GM12878 (cell line): Measurements from ENCODE around the gene PRDX3. TPM values are rescaled to one million over a fixed set of nuclear protein-coding genes. Genes with fewer than 3 reads are reported as not detected.

Experiments used
- ATF7 ChIP-seq: fragments of 450-650 bp; IDR thresholded peaks from 2 replicates; pipeline ENCODE4 v1.6.1; 2016; ENCODE audit warnings: low read depth, mild to moderate bottlenecking
- BHLHE40 ChIP-seq, 2 experiments: fragments of 450-650 bp in 1 of 2; IDR thresholded peaks; 2 replicates each; pipeline ENCODE4 v1.6.1; 2011 to 2017; ENCODE audit warnings: low read depth in 2 of 2, borderline replicate concordance in 1 of 2, improper control_type of control experiment in 1 of 2, low read length in 1 of 2, mild to moderate bottlenecking in 1 of 2
- CHD4 ChIP-seq: fragments of 200-600 bp; sonication (generic); IDR thresholded peaks from 2 replicates; pipeline ENCODE4 v1.6.1; 2016; ENCODE audit warnings: mild to moderate bottlenecking
- DPF2 ChIP-seq: fragments of 450-650 bp; IDR thresholded peaks from 2 replicates; pipeline ENCODE4 v1.6.1; 2017; ENCODE audit warnings: mild to moderate bottlenecking
- FOS ChIP-seq: IDR thresholded peaks from 3 replicates; pipeline ENCODE4 v1.6.1; 2011; ENCODE audit warnings: borderline replicate concordance; ENCODE audit not compliant: insufficient read length; ENCODE audit errors: extremely low read depth
- IKZF2 ChIP-seq, 2 experiments: fragments of 450-650 bp; IDR thresholded peaks; 2 replicates each; pipeline ENCODE4 v1.6.1; 2017; ENCODE audit warnings: mild to moderate bottlenecking in 2 of 2, moderate library complexity in 2 of 2
- KAT2A ChIP-seq: conservative IDR thresholded peaks from 2 replicates; pipeline ENCODE4 v1.6.1; 2011; ENCODE audit warnings: low read depth, low read length; ENCODE audit not compliant: control insufficient read depth
- NBN ChIP-seq: fragments of 450-650 bp; IDR thresholded peaks from 2 replicates; pipeline ENCODE4 v1.6.1; 2016
- PAX8 ChIP-seq: fragments of 450-650 bp; IDR thresholded peaks from 2 replicates; pipeline ENCODE4 v1.6.1; 2017; ENCODE audit warnings: mild to moderate bottlenecking, moderate library complexity
- POLR2A ChIP-seq: IDR thresholded peaks from 2 replicates; pipeline ENCODE4 v1.6.1; 2011; ENCODE audit warnings: low read depth, mild to moderate bottlenecking, low read length
- POU2F2 ChIP-seq: IDR thresholded peaks from 3 replicates; pipeline ENCODE4 v1.6.1; 2011; ENCODE audit warnings: low read depth, mild to moderate bottlenecking, low read length, borderline replicate concordance
- RAD21 ChIP-seq: IDR thresholded peaks from 2 replicates; pipeline ENCODE4 v1.6.1; 2011; ENCODE audit warnings: mild to moderate bottlenecking, low read depth, low read length, moderate library complexity; ENCODE audit not compliant: insufficient read depth
- RAD51 ChIP-seq: fragments of 450-650 bp; IDR thresholded peaks from 2 replicates; pipeline ENCODE4 v1.6.1; 2016; ENCODE audit warnings: moderate library complexity, mild to moderate bottlenecking, inconsistent platforms
- RB1 ChIP-seq: fragments of 450-650 bp; formaldehyde crosslinking; IDR thresholded peaks from 2 replicates; pipeline ENCODE4 v1.6.1; 2017; ENCODE audit warnings: mild to moderate bottlenecking, borderline replicate concordance
- RFX5 ChIP-seq: IDR thresholded peaks from 2 replicates; pipeline ENCODE4 v1.6.1; 2011; ENCODE audit warnings: low read depth, low read length, improper control_type of control experiment
- ZNF384 ChIP-seq: IDR thresholded peaks from 2 replicates; pipeline ENCODE4 v1.6.1; 2012; ENCODE audit warnings: low read depth, mild to moderate bottlenecking, low read length, improper control_type of control experiment, borderline replicate concordance
- polyA plus RNA-seq, 11 experiments: library from polyadenylated mRNA; depleted of rRNA in 4 of 11; unstranded in 6 of 11; stranded (reverse) in 5 of 11; fragments of >200 nt; fragmentation: Nextera tagmentation in 4 of 11; fragmentation: Illumina TruSeq in 1 of 11; extraction: Ambion mirVana in 4 of 11; extraction: Trizol in 1 of 11; gene quantifications; 1 replicate in 1 of 11; 2 replicates in 10 of 11; pipeline versions ENCODE4 v1.2.1 to v1.2.3, GENCODE V29; 2011 to 2016; ENCODE audit warnings: inconsistent platforms in 2 of 11, missing spikeins in 2 of 11, low read depth in 1 of 11
- total RNA-seq, 4 experiments: library from RNA; depleted of rRNA in 3 of 4; stranded (reverse); fragments of >200 nt in 3 of 4; fragmentation: Illumina TruSeq in 1 of 4; extraction: Trizol in 1 of 4; gene quantifications; 2 replicates each; pipeline versions ENCODE4 v1.2.1 to v1.2.3, GENCODE V29; 2013 to 2021
- TF ChIP-seq, protein P1 (sequence below): fragments of 150-350 bp; IDR thresholded peaks from 2 replicates; pipeline ENCODE4 v1.6.1; 2014; ENCODE audit warnings: mild to moderate bottlenecking, low read depth, low read length
- TF ChIP-seq, protein P2 (sequence below): IDR thresholded peaks from 2 replicates; pipeline ENCODE4 v1.6.1; 2011; ENCODE audit warnings: mild to moderate bottlenecking, low read depth, low read length, moderate library complexity; ENCODE audit not compliant: insufficient replicate concordance
- TF ChIP-seq, protein P3 (sequence below): fragments of 450-650 bp; IDR thresholded peaks from 2 replicates; pipeline ENCODE4 v1.6.1; 2016; ENCODE audit warnings: mild to moderate bottlenecking
- TF ChIP-seq, protein P4 (sequence below): IDR thresholded peaks from 2 replicates; pipeline ENCODE4 v1.6.1; 2012; ENCODE audit warnings: improper control_type of control experiment, low read depth, low read length; ENCODE audit not compliant: insufficient replicate concordance
- TF ChIP-seq, protein P5 (sequence below): IDR thresholded peaks from 2 replicates; pipeline ENCODE4 v1.6.1; 2011; ENCODE audit warnings: low read depth, mild to moderate bottlenecking, low read length, moderate library complexity, borderline replicate concordance; ENCODE audit errors: extremely low read depth

The PRDX3 gene
- total and polyA plus RNA-seq, 10 of the 15 experiments (the other 5 are each of a cell fraction or from before 2014, with no cell fraction given), result 195 to 1,431 (median 398) TPM

DNA sequence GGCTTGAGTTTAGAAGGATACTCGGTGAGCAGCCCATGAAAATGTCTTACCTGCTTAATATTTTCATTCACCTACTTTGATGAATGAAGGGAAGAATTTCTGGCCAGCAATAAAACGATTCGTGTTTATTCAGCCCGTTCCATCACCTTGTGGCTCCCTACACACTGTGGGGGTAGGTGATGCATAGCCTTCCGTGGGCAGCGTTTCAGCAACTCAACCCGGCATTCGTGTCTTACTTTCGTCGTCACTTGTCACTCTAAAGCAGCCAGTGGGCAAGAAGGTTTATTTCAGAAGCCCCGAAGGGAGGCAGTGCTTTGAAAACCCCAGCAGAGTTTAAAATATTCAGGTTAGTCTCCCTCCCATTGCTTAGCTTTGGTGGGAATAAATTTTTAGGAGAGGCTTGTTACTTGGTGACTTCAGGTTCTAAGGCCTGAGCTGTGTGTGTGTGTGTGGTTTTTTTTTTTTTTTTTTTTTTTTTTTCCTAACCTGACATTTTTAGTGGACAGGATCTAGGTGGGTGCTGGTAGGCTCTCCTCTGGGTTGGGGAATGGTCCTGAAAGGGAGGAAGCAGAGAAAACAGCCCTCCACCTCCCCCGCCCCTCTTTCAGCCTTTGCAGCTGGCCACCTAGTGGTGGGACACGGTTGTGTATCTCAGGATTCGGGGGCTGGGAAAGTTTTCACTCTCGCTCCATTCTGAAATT lies 30.6 kb upstream of the PRDX3 start (continued):
- no peak for TF ChIP-seq FOS
- 0 out of 4 replicates have a peak, but pooled peaks of 1 of the 2 experiments have one; percentile 16 for TF ChIP-seq IKZF2 (IDR thresholded peaks at IDR 0.05)
- no peak for TF ChIP-seq CHD4
- TF ChIP-seq, protein P1, sequence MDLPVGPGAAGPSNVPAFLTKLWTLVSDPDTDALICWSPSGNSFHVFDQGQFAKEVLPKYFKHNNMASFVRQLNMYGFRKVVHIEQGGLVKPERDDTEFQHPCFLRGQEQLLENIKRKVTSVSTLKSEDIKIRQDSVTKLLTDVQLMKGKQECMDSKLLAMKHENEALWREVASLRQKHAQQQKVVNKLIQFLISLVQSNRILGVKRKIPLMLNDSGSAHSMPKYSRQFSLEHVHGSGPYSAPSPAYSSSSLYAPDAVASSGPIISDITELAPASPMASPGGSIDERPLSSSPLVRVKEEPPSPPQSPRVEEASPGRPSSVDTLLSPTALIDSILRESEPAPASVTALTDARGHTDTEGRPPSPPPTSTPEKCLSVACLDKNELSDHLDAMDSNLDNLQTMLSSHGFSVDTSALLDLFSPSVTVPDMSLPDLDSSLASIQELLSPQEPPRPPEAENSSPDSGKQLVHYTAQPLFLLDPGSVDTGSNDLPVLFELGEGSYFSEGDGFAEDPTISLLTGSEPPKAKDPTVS, result no peak
- TF ChIP-seq RAD51, result 0 out of 2 replicates have a peak, but pooled peaks have one; percentile 10
- TF ChIP-seq, protein P2, sequence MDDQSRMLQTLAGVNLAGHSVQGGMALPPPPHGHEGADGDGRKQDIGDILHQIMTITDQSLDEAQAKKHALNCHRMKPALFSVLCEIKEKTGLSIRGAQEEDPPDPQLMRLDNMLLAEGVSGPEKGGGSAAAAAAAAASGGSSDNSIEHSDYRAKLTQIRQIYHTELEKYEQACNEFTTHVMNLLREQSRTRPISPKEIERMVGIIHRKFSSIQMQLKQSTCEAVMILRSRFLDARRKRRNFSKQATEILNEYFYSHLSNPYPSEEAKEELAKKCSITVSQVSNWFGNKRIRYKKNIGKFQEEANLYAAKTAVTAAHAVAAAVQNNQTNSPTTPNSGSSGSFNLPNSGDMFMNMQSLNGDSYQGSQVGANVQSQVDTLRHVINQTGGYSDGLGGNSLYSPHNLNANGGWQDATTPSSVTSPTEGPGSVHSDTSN, result peak; percentile 73
- TF ChIP-seq ZNF384, result peak; percentile 56
- TF ChIP-seq NBN, result peak; percentile 58
- TF ChIP-seq, protein P3, sequence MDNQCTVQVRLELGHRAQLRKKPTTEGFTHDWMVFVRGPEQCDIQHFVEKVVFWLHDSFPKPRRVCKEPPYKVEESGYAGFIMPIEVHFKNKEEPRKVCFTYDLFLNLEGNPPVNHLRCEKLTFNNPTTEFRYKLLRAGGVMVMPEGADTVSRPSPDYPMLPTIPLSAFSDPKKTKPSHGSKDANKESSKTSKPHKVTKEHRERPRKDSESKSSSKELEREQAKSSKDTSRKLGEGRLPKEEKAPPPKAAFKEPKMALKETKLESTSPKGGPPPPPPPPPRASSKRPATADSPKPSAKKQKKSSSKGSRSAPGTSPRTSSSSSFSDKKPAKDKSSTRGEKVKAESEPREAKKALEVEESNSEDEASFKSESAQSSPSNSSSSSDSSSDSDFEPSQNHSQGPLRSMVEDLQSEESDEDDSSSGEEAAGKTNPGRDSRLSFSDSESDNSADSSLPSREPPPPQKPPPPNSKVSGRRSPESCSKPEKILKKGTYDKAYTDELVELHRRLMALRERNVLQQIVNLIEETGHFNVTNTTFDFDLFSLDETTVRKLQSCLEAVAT, result no peak; the same call in 1 of the 2 replicates
- TF ChIP-seq PAX8, result no peak
- TF ChIP-seq RFX5, result 0 out of 2 replicates have a peak, but pooled peaks have one; percentile 28
- TF ChIP-seq RAD21, result peak; percentile 59
- TF ChIP-seq, protein P4, sequence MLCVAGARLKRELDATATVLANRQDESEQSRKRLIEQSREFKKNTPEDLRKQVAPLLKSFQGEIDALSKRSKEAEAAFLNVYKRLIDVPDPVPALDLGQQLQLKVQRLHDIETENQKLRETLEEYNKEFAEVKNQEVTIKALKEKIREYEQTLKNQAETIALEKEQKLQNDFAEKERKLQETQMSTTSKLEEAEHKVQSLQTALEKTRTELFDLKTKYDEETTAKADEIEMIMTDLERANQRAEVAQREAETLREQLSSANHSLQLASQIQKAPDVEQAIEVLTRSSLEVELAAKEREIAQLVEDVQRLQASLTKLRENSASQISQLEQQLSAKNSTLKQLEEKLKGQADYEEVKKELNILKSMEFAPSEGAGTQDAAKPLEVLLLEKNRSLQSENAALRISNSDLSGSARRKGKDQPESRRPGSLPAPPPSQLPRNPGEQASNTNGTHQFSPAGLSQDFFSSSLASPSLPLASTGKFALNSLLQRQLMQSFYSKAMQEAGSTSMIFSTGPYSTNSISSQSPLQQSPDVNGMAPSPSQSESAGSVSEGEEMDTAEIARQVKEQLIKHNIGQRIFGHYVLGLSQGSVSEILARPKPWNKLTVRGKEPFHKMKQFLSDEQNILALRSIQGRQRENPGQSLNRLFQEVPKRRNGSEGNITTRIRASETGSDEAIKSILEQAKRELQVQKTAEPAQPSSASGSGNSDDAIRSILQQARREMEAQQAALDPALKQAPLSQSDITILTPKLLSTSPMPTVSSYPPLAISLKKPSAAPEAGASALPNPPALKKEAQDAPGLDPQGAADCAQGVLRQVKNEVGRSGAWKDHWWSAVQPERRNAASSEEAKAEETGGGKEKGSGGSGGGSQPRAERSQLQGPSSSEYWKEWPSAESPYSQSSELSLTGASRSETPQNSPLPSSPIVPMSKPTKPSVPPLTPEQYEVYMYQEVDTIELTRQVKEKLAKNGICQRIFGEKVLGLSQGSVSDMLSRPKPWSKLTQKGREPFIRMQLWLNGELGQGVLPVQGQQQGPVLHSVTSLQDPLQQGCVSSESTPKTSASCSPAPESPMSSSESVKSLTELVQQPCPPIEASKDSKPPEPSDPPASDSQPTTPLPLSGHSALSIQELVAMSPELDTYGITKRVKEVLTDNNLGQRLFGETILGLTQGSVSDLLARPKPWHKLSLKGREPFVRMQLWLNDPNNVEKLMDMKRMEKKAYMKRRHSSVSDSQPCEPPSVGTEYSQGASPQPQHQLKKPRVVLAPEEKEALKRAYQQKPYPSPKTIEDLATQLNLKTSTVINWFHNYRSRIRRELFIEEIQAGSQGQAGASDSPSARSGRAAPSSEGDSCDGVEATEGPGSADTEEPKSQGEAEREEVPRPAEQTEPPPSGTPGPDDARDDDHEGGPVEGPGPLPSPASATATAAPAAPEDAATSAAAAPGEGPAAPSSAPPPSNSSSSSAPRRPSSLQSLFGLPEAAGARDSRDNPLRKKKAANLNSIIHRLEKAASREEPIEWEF, result no peak
- no peak for TF ChIP-seq POU2F2
- TF ChIP-seq KAT2A, result no peak
- TF ChIP-seq POLR2A, result peak; percentile 43
- TF ChIP-seq, protein P5, sequence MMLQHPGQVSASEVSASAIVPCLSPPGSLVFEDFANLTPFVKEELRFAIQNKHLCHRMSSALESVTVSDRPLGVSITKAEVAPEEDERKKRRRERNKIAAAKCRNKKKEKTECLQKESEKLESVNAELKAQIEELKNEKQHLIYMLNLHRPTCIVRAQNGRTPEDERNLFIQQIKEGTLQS, result no peak
- TF ChIP-seq BHLHE40 (IDR thresholded peaks at IDR 0.05; ENCODE audit: borderline replicate concordance in 1 of 2, low read depth in 2 of 2, low read length in 1 of 2), result no peak
- no peak for TF ChIP-seq RB1
- no peak for TF ChIP-seq DPF2
- TF ChIP-seq ATF7, result 0 out of 2 replicates have a peak, but pooled peaks have one; percentile 19
